Motor neuron (in vitro differentiated cells): ENCODE results near the gene RGS7. TPM values are rescaled to one million over a fixed set of nuclear protein-coding genes. Genes with fewer than 3 reads are reported as not detected.
"Not testable (repeated sequence)": the region's sequence is repeated elsewhere in the genome, so short reads cannot be mapped to it uniquely, and the experiment has no call there.

Experiments used
- ATAC-seq, 8 experiments: fragments of 200-7000 bp; cut with Tn5 transposase; replicated peaks in 6 of 8; 2 replicates each; pipeline ENCODE4 v1.8.0; 2021; ENCODE audit warnings: mild to moderate bottlenecking in 8 of 8, moderate library complexity in 8 of 8
- H3K27ac ChIP-seq, 2 donors: fragments of 250-450 bp; sonication (Bioruptor Pico); 2 replicates each; pipeline ENCODE4 v1.9.0; 2021; ENCODE audit warnings: antibody characterized with exemption in 2 of 2, mild to moderate bottlenecking in 2 of 2, moderate library complexity in 1 of 2
- H3K4me1 ChIP-seq, 2 donors: fragments of 250-450 bp; sonication (Bioruptor Pico); replicated peaks in 1 of 2; 2 replicates each; pipeline ENCODE4 v1.6.1; 2021; ENCODE audit warnings: antibody characterized with exemption in 2 of 2, mild to moderate bottlenecking in 2 of 2, moderate library complexity in 1 of 2
- H3K4me3 ChIP-seq, 5 donors: fragments of 250-450 bp; sonication (Bioruptor Pico); 2 replicates each; pipeline ENCODE4 v1.9.0; 2021; ENCODE audit warnings: antibody characterized with exemption in 5 of 5, mild to moderate bottlenecking in 5 of 5, moderate library complexity in 4 of 5
- WGBS, 10 experiments: fragments of 450-650 bp; shearing (Covaris generic); methylation state at CpG; one replicate each; pipeline ENCODE4 v1.0.0; 2022; 5-methylcytosine and 5-hydroxymethylcytosine counted together
- in situ Hi-C, 9 experiments: fragments of 400-800 bp; cut with MboI; loops; one replicate each; pipeline ENCODE4 v1.15.0; 2021; ENCODE audit warnings: low sequenced_read_pairs in 9 of 9, low pct_unique_long_range_greater_than_20kb in 2 of 9; ENCODE audit not compliant: unreplicated experiment in 9 of 9
- total RNA-seq, 8 experiments: library from RNA; unstranded; fragments of 300-600 nt; gene quantifications; 2 replicates each; pipeline versions ENCODE4 v1.2.3 to v1.2.4, GENCODE V29; 2022

RGS7 gene
- total RNA-seq, 8 experiments from 2014 or later, result 0.42 to 25.4 (median 14.8) TPM; not detected in 2

DNA sequence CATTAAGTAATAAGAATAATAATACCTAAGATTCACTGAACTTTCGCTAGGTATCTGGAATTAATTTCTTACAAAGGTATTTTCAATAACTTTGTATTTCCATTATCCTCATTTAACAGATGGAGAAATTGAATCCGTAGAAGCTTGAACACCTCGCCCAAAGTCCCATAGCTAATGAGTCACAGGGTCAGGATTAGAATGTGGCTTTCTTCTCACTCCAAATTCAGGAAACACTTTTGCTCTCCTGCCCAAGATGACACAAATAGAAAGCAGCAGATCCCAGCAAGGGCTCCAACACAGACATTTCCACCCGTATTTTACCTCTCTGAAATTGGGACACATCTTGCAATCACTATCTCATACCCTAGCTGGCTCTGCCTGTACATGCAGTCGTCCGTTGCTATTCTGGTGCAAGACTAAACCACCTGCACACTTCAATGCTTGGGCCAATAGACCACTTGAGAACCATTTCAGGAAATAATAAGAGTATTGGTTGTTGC, 619.2 kb downstream of the RGS7 start:
- no peak overlapping the region for H3K4me3 ChIP-seq
- 50 to 100% (median 92%) methylated on average over 1 to 6 of the region's 6 CpGs for WGBS, 10 experiments
- ATAC-seq, result no peak
- in situ Hi-C loops, result loop anchor here in 5 of 9 experiments (25.0 kb wide), 3 partner anchors 124 to 749 kb away; no protein-coding TSS in a partner anchor
- H3K4me1 ChIP-seq, result no peaks in the 10 kb centered on the region
- no peak overlapping the region for H3K27ac ChIP-seq

GRCh38 chr1:240737298-240737697, 619.7 kb downstream of the RGS7 start:
- no peak overlapping the region for H3K27ac ChIP-seq
- no peak for ATAC-seq
- H3K4me3 ChIP-seq, result no peak overlapping the region
- no peaks in the 10 kb centered on the region for H3K4me1 ChIP-seq
- in situ Hi-C loops, result loop anchor here in 5 of 9 experiments (25.0 kb wide), 3 partner anchors 125 to 750 kb away; no protein-coding TSS in a partner anchor
- 0 to 100% (median 88%) methylated on average over 2 to 4 of the region's 4 CpGs for WGBS, 10 experiments

GRCh38 chr1:240734705-240735104, 622.3 kb downstream of the RGS7 start:
- not testable (repeated sequence) for H3K27ac ChIP-seq, H3K4me1 ChIP-seq, H3K4me3 ChIP-seq, ATAC-seq
- in situ Hi-C loops, result loop anchor here in 5 of 9 experiments (25.0 kb wide), 3 partner anchors 128 to 753 kb away; no protein-coding TSS in a partner anchor
- 40 to 100% (median 86%) methylated on average over 1 to 3 of the region's 3 CpGs; no CpG with 5 or more reads in 1 of the 10 experiments for WGBS, 10 experiments

DNA sequence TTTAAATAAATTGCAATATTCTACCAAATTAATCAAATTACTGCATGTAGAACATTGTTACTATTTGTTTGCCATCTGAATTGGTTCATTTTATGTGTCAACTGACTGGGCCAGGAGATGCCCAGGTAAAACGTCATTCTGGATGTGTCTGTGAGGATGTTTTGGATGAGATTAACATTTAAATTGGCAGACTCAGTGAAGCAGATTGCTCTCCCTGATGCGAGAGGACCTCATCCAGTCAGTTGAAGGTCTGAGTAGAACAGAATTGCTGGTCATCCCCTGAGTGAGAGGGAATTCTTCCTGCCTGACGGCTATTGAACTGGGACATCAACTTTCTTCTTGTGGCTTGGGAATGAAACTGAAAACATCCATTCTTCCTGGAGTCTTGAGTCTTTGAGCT, 623.0 kb downstream of the RGS7 start:
- WGBS, 10 experiments, result 64 to 100% (median 90%) methylated on average over 1 to 3 of the region's 3 CpGs; no CpG with 5 or more reads in 1 of the 10 experiments
- ATAC-seq, result no peak
- in situ Hi-C loops, result loop anchor here in 5 of 9 experiments (25.0 kb wide), 3 partner anchors 128 to 753 kb away; no protein-coding TSS in a partner anchor
- Histone ChIP-seq H3K27ac (no peak overlapping the region), H3K4me1 (no peaks in the 10 kb centered on the region), H3K4me3 (no peak overlapping the region)

GRCh38 chr1:240732390-240732789, 624.6 kb downstream of the RGS7 start:
- Histone ChIP-seq H3K27ac (no peak overlapping the region), H3K4me1 (no peaks in the 10 kb centered on the region), H3K4me3 (no peak overlapping the region)
- peak; percentile 65 to 91 (median 88) for ATAC-seq
- WGBS, 10 experiments, result 0 to 63% (median 7%) methylated on average over 1 to 5 of the region's 5 CpGs
- in situ Hi-C loops, result loop anchor here in 5 of 9 experiments (25.0 kb wide), 3 partner anchors 130 to 755 kb away; no protein-coding TSS in a partner anchor

Other genes with a start within 250 kb of the RGS7 start
- 100 to 1,000 TPM in 3 of 8 experiments, 10 to 100 TPM in 5; 51.5 to 129 (median 95.5) TPM for gene FH, start 162.6 kb upstream of the RGS7 start, total RNA-seq
- under 1 TPM; 0.05 to 0.57 (median 0.15) TPM for gene KMO, start 175.2 kb upstream of the RGS7 start, total RNA-seq